Activated B cell treated with CpG ODN at 0.5 μM for 24 hours (primary cell): ENCODE measurements around the gene NEK7. TPM values are rescaled to one million over a fixed set of nuclear protein-coding genes. Genes with fewer than 3 reads are reported as not detected.

Source experiments
- ATAC-seq: fragments of 200-7000 bp; cut with Tn5 transposase; one replicate; pipeline ENCODE4 v1.10.0; 2021; ENCODE audit warnings: low read depth, mild to moderate bottlenecking, moderate library complexity
- CTCF ChIA-PET: fragments of 350-600 bp; sonication (Branson Sonifier 250); formaldehyde crosslinking; loops from one replicate; lab custom pipeline; 2021; ENCODE audit warnings: antibody characterized with exemption; lab: Charles Lee
- POLR2A ChIA-PET: fragments of 350-600 bp; sonication (Branson Sonifier 250); formaldehyde crosslinking; loops from one replicate; lab custom pipeline; 2021; ENCODE audit warnings: antibody characterized with exemption; lab: Charles Lee
- DNase-seq: peaks from one replicate; pipeline ENCODE4 v3.0.0; 2022
- H3K27ac Mint-ChIP-seq: one replicate; pipeline ENCODE4 v1.8.0; 2020; ENCODE audit warnings: mixed read lengths
- H3K27me3 Mint-ChIP-seq: one replicate; pipeline ENCODE4 v1.8.0; 2021; ENCODE audit warnings: mixed read lengths
- H3K36me3 Mint-ChIP-seq: one replicate; pipeline ENCODE4 v1.8.0; 2021; ENCODE audit warnings: low read depth, mixed read lengths
- H3K4me1 Mint-ChIP-seq: one replicate; pipeline ENCODE4 v1.8.0; 2021; ENCODE audit warnings: mixed read lengths
- H3K4me3 Mint-ChIP-seq: one replicate; pipeline ENCODE4 v1.8.0; 2020; ENCODE audit warnings: mild to moderate bottlenecking, mixed read lengths
- H3K9me3 Mint-ChIP-seq: one replicate; pipeline ENCODE4 v1.8.0; 2020; ENCODE audit warnings: mixed read lengths
- intact Hi-C: fragments of 100-400 bp; cut with micrococcal nuclease; formaldehyde crosslinking; loops from one replicate; pipeline ENCODE4 v1.15.1; 2024
- total RNA-seq: library from RNA; stranded (reverse); gene quantifications from 2 replicates; pipeline ENCODE4 v1.2.3, GENCODE V29; 2022
- TF ChIP-seq, protein P1 (sequence below): fragments of 200-600 bp; IDR thresholded peaks from one replicate; pipeline ENCODE4 v1.8.0; 2022; ENCODE audit warnings: antibody characterized with exemption, mild to moderate bottlenecking

The NEK7 gene
- total RNA-seq, 1 donor from 2014 or later = 33.5 TPM

DNA sequence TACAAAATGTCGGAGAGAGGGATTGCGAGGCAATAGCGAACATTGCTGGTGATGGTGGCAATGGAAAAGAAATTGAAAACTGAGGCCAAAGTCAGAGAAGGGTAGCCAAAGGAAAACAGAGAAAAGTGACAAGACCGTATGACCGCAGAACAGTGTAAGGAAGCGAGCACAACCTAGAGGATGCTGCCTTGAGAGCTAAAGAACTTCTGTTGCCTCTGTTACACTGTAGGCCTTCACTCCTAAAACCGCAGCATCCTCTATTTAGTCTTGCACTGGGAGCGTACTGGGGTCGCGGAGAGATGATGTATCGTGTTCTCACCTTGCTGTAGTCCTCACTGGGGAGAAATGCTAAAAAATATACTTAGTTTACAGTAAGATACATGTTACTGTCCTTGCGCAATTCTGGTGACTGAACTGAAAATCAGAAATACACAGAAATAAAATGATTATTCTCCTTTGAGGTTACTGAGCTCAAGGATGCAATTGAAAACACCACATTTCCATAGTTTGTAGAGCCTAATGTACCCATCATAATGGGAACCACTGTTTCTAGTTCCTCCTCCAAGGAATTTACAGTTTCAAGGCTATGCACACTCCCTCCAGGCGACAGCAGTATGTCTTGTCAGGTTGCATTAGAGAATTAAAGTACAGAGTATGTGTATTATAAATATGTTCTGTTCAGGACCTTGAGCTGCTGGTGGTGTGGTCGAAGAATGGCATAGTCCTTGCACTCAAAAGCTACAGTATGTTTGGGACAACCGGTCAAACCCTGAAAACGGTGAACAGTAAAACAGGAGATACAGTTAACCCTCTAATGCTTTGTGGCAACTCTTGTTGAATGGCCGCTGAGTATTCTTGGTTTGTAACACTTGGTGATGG lies 1.3 kb downstream of the NEK7 start:
- intact Hi-C loops = loop anchor here (1.0 to 10.0 kb wide), 13 partner anchors 16 to 1337 kb away; partner anchors contain the start of genes C1orf53 and DENND1B
- no peaks in the 10 kb centered on the region for H3K27me3 Mint-ChIP-seq
- CTCF ChIA-PET = interaction anchor here (1.0 to 1.1 kb wide), 2 partner anchors 16 to 19 kb away, joined by 3 to 4 read pairs; no protein-coding TSS in a partner anchor
- TF ChIP-seq, protein P1, sequence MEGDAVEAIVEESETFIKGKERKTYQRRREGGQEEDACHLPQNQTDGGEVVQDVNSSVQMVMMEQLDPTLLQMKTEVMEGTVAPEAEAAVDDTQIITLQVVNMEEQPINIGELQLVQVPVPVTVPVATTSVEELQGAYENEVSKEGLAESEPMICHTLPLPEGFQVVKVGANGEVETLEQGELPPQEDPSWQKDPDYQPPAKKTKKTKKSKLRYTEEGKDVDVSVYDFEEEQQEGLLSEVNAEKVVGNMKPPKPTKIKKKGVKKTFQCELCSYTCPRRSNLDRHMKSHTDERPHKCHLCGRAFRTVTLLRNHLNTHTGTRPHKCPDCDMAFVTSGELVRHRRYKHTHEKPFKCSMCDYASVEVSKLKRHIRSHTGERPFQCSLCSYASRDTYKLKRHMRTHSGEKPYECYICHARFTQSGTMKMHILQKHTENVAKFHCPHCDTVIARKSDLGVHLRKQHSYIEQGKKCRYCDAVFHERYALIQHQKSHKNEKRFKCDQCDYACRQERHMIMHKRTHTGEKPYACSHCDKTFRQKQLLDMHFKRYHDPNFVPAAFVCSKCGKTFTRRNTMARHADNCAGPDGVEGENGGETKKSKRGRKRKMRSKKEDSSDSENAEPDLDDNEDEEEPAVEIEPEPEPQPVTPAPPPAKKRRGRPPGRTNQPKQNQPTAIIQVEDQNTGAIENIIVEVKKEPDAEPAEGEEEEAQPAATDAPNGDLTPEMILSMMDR = no peak
- peaks cover 10% of the 10 kb centered on the region for H3K36me3 Mint-ChIP-seq
- H3K9me3 Mint-ChIP-seq = no peaks in the 10 kb centered on the region
- ATAC-seq = peak; percentile 7
- POLR2A ChIA-PET = interaction anchor here (0.5 to 4.6 kb wide), 8 partner anchors 10 to 967 kb away, joined by 3 to 46 read pairs (median 4); no protein-coding TSS in a partner anchor
- peak overlapping the region; percentile 98 for H3K4me3 Mint-ChIP-seq
- H3K4me1 Mint-ChIP-seq = peaks cover 57% of the 10 kb centered on the region
- no peak for DNase-seq
- peak overlapping the region; percentile 98 for H3K27ac Mint-ChIP-seq

DNA sequence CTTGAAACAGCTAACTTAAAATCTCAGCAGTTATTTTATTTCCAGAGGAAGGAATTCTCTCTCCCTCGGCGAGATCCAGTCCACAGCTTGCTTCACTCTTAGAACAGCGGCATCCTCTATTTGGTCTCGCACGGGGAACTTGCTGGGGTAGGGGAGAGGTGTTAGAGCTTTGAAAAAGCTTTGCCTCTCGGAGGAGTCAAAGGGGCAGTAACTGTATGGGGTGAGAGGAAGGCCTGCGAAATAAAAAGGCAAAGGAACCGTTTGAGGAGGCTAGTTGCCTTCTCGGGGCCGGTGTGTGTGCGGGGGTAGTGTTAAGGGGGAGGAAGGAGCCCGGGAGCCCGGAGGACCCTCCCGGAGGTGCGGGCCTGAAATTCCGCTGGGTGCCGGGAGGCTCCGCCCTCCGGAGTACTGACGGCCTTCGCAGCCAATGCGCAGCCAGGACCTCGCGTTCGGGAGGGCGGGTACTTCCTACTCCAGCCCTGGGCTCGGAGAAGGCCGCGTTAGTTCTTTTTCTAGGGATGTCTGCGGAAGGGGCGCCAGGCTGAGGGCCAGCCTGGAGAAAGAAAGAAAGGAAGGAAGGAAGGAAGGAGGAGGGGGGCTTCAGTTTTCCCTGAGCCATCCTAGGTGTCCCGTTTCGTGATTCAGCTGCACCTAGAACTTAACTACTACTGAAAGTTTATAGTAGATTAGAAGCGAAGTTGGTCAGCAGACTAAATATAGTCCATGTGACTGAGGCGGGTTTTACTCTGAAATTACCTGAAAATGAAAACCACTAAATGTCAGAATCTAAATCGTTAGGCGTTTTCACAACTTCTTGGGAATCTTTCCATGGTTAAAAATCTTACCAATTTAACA lies 2.2 kb downstream of the NEK7 start:
- H3K4me1 Mint-ChIP-seq = peaks cover 57% of the 10 kb centered on the region
- H3K36me3 Mint-ChIP-seq = peaks cover 10% of the 10 kb centered on the region
- H3K27me3 Mint-ChIP-seq = no peaks in the 10 kb centered on the region
- peak overlapping the region; percentile 98 for H3K4me3 Mint-ChIP-seq
- intact Hi-C loops = loop anchor here (1.0 to 10.0 kb wide), 10 partner anchors 9 to 1336 kb away; partner anchors contain the start of gene C1orf53
- no peaks in the 10 kb centered on the region for H3K9me3 Mint-ChIP-seq
- CTCF ChIA-PET = interaction anchor here (1.0 to 1.1 kb wide), 2 partner anchors 15 to 18 kb away, joined by 3 to 4 read pairs; no protein-coding TSS in a partner anchor
- TF ChIP-seq, protein P1 = no peak
- POLR2A ChIA-PET = interaction anchor here (0.8 to 4.6 kb wide), 6 partner anchors 9 to 527 kb away, joined by 3 to 46 read pairs (median 4); no protein-coding TSS in a partner anchor
- H3K27ac Mint-ChIP-seq = peak overlapping the region; percentile 98
- ATAC-seq = peak; percentile 82
- DNase-seq = peak; percentile 83

DNA sequence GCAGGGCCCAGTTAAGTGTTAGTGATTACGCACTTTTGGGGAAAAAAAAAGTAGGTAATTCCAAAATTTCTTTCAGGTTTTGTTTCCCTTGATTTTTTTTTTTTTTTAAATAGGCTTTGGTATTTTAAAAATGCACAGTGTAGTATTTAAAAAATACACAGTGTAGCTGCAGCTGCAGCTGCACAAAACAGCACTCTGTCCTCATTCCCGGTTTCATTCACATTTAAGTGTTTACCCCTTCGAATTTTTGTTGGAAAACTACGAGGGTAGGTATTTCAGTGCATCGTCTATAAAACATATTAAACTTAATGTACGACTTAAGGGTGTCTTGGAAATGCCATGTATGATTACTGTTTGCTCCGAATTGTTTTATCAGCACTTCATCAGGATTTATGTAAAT lies 3.4 kb downstream of the NEK7 start:
- ATAC-seq (no peak), DNase-seq (no peak)
- TF ChIP-seq, protein P1 = no peak
- H3K4me1 Mint-ChIP-seq = peaks cover 63% of the 10 kb centered on the region
- no peaks in the 10 kb centered on the region for H3K9me3 Mint-ChIP-seq
- no peak overlapping the region for H3K4me3 Mint-ChIP-seq
- ChIA-PET POLR2A (interaction anchor here (4.6 kb wide), 1 partner anchor 13 kb away, joined by 46 read pairs; no protein-coding TSS in a partner anchor), CTCF (no interaction called here)
- peaks cover 10% of the 10 kb centered on the region for H3K36me3 Mint-ChIP-seq
- H3K27me3 Mint-ChIP-seq = no peaks in the 10 kb centered on the region
- intact Hi-C loops = no loop called here
- H3K27ac Mint-ChIP-seq = peak overlapping the region; percentile 98

DNA sequence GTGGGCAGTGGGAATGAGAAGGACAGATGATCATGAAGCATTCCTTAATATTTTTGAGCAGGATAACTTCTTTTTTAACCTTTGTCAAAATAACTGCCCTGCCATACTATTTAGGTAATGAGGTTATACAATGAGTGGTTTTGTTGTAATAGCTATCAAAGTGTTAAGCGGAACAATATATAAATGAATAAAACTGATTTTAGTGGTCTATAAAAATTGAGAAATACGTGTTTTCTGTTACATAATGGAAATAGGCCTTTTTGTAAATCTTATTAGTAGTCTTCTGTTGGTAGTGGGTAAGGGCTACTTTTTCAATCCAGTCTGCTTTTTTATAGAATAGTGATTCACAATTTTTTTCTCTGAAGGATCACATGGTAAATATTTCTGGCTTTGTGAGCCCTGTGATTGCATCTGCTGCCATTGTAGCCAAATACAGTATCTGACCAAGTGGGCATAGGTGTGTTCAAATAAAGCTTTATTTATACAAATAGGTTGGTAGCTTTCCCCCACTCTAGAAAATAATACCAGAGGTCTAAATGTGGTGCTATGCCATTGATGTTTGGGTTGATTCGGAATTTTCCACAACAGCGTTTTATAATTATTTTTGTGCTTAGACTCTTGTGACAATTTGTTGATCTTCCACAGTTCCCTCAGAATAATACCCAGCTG lies 4.3 kb downstream of the NEK7 start:
- POLR2A ChIA-PET = no interaction called here
- CTCF ChIA-PET = no interaction called here
- Mint-ChIP-seq H3K9me3 (no peaks in the 10 kb centered on the region), H3K4me1 (peaks cover 66% of the 10 kb centered on the region), H3K36me3 (peaks cover 10% of the 10 kb centered on the region), H3K27ac (peak overlapping the region; percentile 24), H3K4me3 (no peak overlapping the region), H3K27me3 (no peaks in the 10 kb centered on the region)
- no peak for DNase-seq
- intact Hi-C loops = no loop called here
- TF ChIP-seq, protein P1 = no peak
- ATAC-seq = no peak
